ENCODE results near the gene KREMEN1.

- no peak for TF ChIP-seq POLR2A (IDR thresholded peaks at IDR 0.05; ENCODE audit: low read length)
- TF ChIP-seq GATA1 (IDR thresholded peaks at IDR 0.05; ENCODE audit: low read depth, low read length) = no peak
These were observed 73.9 kb downstream of the KREMEN1 start for GRCh38 chr22:29146771-29147170.

Measured in erythroblast (primary cell).